Endodermal cell (in vitro differentiated cells): ENCODE results near the gene FAM13A. TPM values are rescaled to one million over a fixed set of nuclear protein-coding genes. Genes with fewer than 3 reads are reported as not detected.

Experiments used
- DNase-seq: peaks from one replicate; pipeline ENCODE4 v3.0.0-alpha.2; 2017
- H3K27ac ChIP-seq: 2 replicates; pipeline ENCODE4 v1.5.1; 2013; ENCODE audit warnings: mild to moderate bottlenecking, low read depth, low read length, moderate library complexity
- H3K27me3 ChIP-seq: 2 replicates; pipeline ENCODE4 v1.6.1; 2013; ENCODE audit warnings: mild to moderate bottlenecking, low read length, moderate library complexity; ENCODE audit not compliant: insufficient read depth, control insufficient read depth, poor library complexity, severe bottlenecking
- H3K36me3 ChIP-seq: 2 replicates; pipeline ENCODE4 v1.7.0; 2013; ENCODE audit warnings: mild to moderate bottlenecking, low read length, moderate library complexity; ENCODE audit not compliant: control insufficient read depth, insufficient read depth
- H3K4me1 ChIP-seq: one replicate; pipeline ENCODE4 v1.7.0; 2013; ENCODE audit warnings: low read length; ENCODE audit not compliant: control insufficient read depth, insufficient read depth
- H3K4me3 ChIP-seq: 2 replicates; pipeline ENCODE4 v1.5.1; 2013; ENCODE audit warnings: mild to moderate bottlenecking, low read length, moderate library complexity
- H3K9ac ChIP-seq: 2 replicates; pipeline ENCODE4 v1.6.1; 2013; ENCODE audit warnings: mild to moderate bottlenecking, low read length, moderate library complexity; ENCODE audit not compliant: poor library complexity, severe bottlenecking; ENCODE audit errors: extremely low read depth
- H3K9me3 ChIP-seq: 2 replicates; pipeline ENCODE4 v1.6.1; 2013; ENCODE audit warnings: mild to moderate bottlenecking, low read length, moderate library complexity; ENCODE audit not compliant: control insufficient read depth
- H3K27ac Mint-ChIP-seq: 2 replicates; pipeline ENCODE4 v1.8.0; 2020; ENCODE audit warnings: mixed read lengths
- H3K27me3 Mint-ChIP-seq: 2 replicates; pipeline ENCODE4 v1.8.0; 2021; ENCODE audit warnings: mild to moderate bottlenecking, mixed read lengths; ENCODE audit not compliant: insufficient read depth
- H3K36me3 Mint-ChIP-seq: 2 replicates; pipeline ENCODE4 v1.8.0; 2020; ENCODE audit warnings: low read depth, mixed read lengths
- H3K4me1 Mint-ChIP-seq: 2 replicates; pipeline ENCODE4 v1.8.0; 2020; ENCODE audit warnings: mixed read lengths
- H3K4me3 Mint-ChIP-seq: 2 replicates; pipeline ENCODE4 v1.8.0; 2020; ENCODE audit warnings: mild to moderate bottlenecking, moderate library complexity, mixed read lengths
- H3K9me3 Mint-ChIP-seq: 2 replicates; pipeline ENCODE4 v1.8.0; 2020; ENCODE audit warnings: mild to moderate bottlenecking, mixed read lengths
- CTCF ChIP-seq: fragments of 200-600 bp; sonication (generic); conservative IDR thresholded peaks from 2 replicates; pipeline ENCODE4 v1.5.0; 2021; ENCODE audit warnings: antibody characterized with exemption, mild to moderate bottlenecking
- WGBS, 2 experiments: methylation state at CpG; one replicate each; pipeline versions ENCODE4 v1.1.5 to v1.1.7; 2013; ENCODE audit warnings: missing lambda C conversion rate in 2 of 2, mixed read lengths in 1 of 2; ENCODE audit not compliant: insufficient coverage in 1 of 2, insufficient read length in 1 of 2; 5-methylcytosine and 5-hydroxymethylcytosine counted together
- total RNA-seq, 2 donors: library from RNA; stranded (reverse); fragmentation: NEBNext Ultra II Directional in 1 of 2; extraction: Animal tissue kit (Norgen Biotek cat#: 25700) in 1 of 2; gene quantifications; 2 replicates in 1 of 2; 3 replicates in 1 of 2; pipeline ENCODE4 v1.2.1, GENCODE V29; 2021

Gene FAM13A
- total RNA-seq, 2 donors from 2014 or later = 13.6 to 17.0 TPM

GRCh38 chr4:88759895-88760290 is 297.1 kb downstream of the FAM13A start:
- 89 to 100% methylated on average over 1 to 2 of the region's 2 CpGs for WGBS, 2 experiments

GRCh38 chr4:88759039-88759894 is 297.7 kb downstream of the FAM13A start:
- peak overlapping the region; percentile 1 for H3K4me3 Mint-ChIP-seq
- peak; percentile 69 for DNase-seq

More at GRCh38 chr4:88759895-88760290, 297.1 kb downstream of the FAM13A start:
- H3K36me3 Mint-ChIP-seq = no peaks in the 10 kb centered on the region
- no peaks in the 10 kb centered on the region for H3K9me3 Mint-ChIP-seq
- no peak for TF ChIP-seq CTCF
- H3K4me1 ChIP-seq = peaks cover 13% of the 10 kb centered on the region
- DNase-seq = no peak
- no peak overlapping the region for H3K27ac Mint-ChIP-seq
- no peak overlapping the region for H3K27ac ChIP-seq
- H3K9me3 ChIP-seq = no peaks in the 10 kb centered on the region
- H3K4me3 ChIP-seq = peak overlapping the region; percentile 52
- H3K27me3 Mint-ChIP-seq = no peaks in the 10 kb centered on the region
- no peak overlapping the region for H3K9ac ChIP-seq
- no peaks in the 10 kb centered on the region for H3K27me3 ChIP-seq
- H3K4me3 Mint-ChIP-seq = no peak overlapping the region
- H3K36me3 ChIP-seq = no peaks in the 10 kb centered on the region
- peaks cover 27% of the 10 kb centered on the region for H3K4me1 Mint-ChIP-seq

GRCh38 chr4:88758264-88758663 is 298.7 kb downstream of the FAM13A start:
- Histone ChIP-seq H3K4me3 (peak overlapping the region; percentile 52), H3K27ac (no peak overlapping the region), H3K27me3 (no peaks in the 10 kb centered on the region), H3K4me1 (peaks cover 13% of the 10 kb centered on the region), H3K36me3 (no peaks in the 10 kb centered on the region), H3K9ac (no peak overlapping the region), H3K9me3 (no peaks in the 10 kb centered on the region)
- H3K27ac Mint-ChIP-seq = no peak overlapping the region
- no peaks in the 10 kb centered on the region for H3K27me3 Mint-ChIP-seq
- no peaks in the 10 kb centered on the region for H3K36me3 Mint-ChIP-seq
- no peak overlapping the region for H3K4me3 Mint-ChIP-seq
- no peaks in the 10 kb centered on the region for H3K9me3 Mint-ChIP-seq
- DNase-seq = no peak
- WGBS, 2 experiments = 44 to 56% methylated on average over 5 to 8 of the region's 8 CpGs
- H3K4me1 Mint-ChIP-seq = peaks cover 30% of the 10 kb centered on the region
- no peak for TF ChIP-seq CTCF

More at GRCh38 chr4:88759039-88759894, 297.7 kb downstream of the FAM13A start:
- peaks cover 30% of the 10 kb centered on the region for H3K4me1 Mint-ChIP-seq
- Histone ChIP-seq H3K9me3 (no peaks in the 10 kb centered on the region), H3K27me3 (no peaks in the 10 kb centered on the region), H3K9ac (no peak overlapping the region), H3K27ac (peak overlapping the region; percentile 64), H3K4me3 (peak overlapping the region; percentile 52), H3K36me3 (no peaks in the 10 kb centered on the region), H3K4me1 (peaks cover 13% of the 10 kb centered on the region)
- no peaks in the 10 kb centered on the region for H3K9me3 Mint-ChIP-seq
- WGBS, 2 experiments = 65 to 71% methylated on average over 8 to 12 of the region's 12 CpGs
- H3K27ac Mint-ChIP-seq = peak overlapping the region; percentile 16
- no peaks in the 10 kb centered on the region for H3K36me3 Mint-ChIP-seq
- TF ChIP-seq CTCF = no peak
- H3K27me3 Mint-ChIP-seq = no peaks in the 10 kb centered on the region
